ENCODE data around the gene ATXN7.

Gene ATXN7

GRCh38 chr3:63880653-63881052 is 17.0 kb downstream of the ATXN7 start:
- H3K4me2 ChIP-seq (ENCODE audit: low read length) = no peak overlapping the region
- no CpG with 5 or more reads among the region's 5 CpGs for WGBS (ENCODE audit: extremely low coverage, insufficient coverage, low lambda C conversion rate)
- peaks cover 15% of the 10 kb centered on the region for H3K79me2 ChIP-seq (ENCODE audit: control insufficient read depth, insufficient read depth, low read length)
- H4K8ac ChIP-seq (ENCODE audit: low read depth, low read length) = no peak overlapping the region
- no peak overlapping the region for H3K23ac ChIP-seq (ENCODE audit: low read length)
- no peak overlapping the region for H3K56ac ChIP-seq (ENCODE audit: low read length)
- no peak overlapping the region for H3K18ac ChIP-seq (ENCODE audit: low read length)
- H3K27ac ChIP-seq (ENCODE audit: low read depth, low read length) = no peak overlapping the region
- H3K9ac ChIP-seq (ENCODE audit: low read length) = no peak overlapping the region
- H2AK5ac ChIP-seq (ENCODE audit: low read length) = no peak overlapping the region
- no peak overlapping the region for H2BK15ac ChIP-seq (replicated peaks; ENCODE audit: low read depth)
- H3K36me3 ChIP-seq (ENCODE audit: control insufficient read depth, insufficient read depth, low read length) = no peaks in the 10 kb centered on the region
- no peak overlapping the region for H4K5ac ChIP-seq (ENCODE audit: low read length)
- peaks cover 16% of the 10 kb centered on the region for H3K79me1 ChIP-seq (ENCODE audit: low read length)
- H3K4me1 ChIP-seq (ENCODE audit: control insufficient read depth, low read depth, low read length) = peaks cover 9% of the 10 kb centered on the region
- H2BK5ac ChIP-seq (ENCODE audit: low read length) = no peak overlapping the region
- no peak for DNase-seq
- H3K4me3 ChIP-seq (ENCODE audit: low read length) = no peak overlapping the region
- H2BK120ac ChIP-seq (ENCODE audit: low read depth, low read length) = no peak overlapping the region
- no peaks in the 10 kb centered on the region for H3K27me3 ChIP-seq (ENCODE audit: insufficient read depth, low read length, poor library complexity)
- no peak overlapping the region for H3K4ac ChIP-seq (ENCODE audit: low read depth, low read length)

GRCh38 chr3:63886858-63887257 is 23.2 kb downstream of the ATXN7 start:
- no peak overlapping the region for H3K4me3 ChIP-seq (ENCODE audit: low read length)
- H3K4me1 ChIP-seq (ENCODE audit: control insufficient read depth, low read depth, low read length) = no peaks in the 10 kb centered on the region
- no peak overlapping the region for H3K4ac ChIP-seq (ENCODE audit: low read depth, low read length)
- no peak overlapping the region for H3K9ac ChIP-seq (ENCODE audit: low read length)
- peaks cover 9% of the 10 kb centered on the region for H3K79me2 ChIP-seq (ENCODE audit: control insufficient read depth, insufficient read depth, low read length)
- H3K36me3 ChIP-seq (ENCODE audit: control insufficient read depth, insufficient read depth, low read length) = no peaks in the 10 kb centered on the region
- H3K18ac ChIP-seq (ENCODE audit: low read length) = no peak overlapping the region
- no peak overlapping the region for H3K56ac ChIP-seq (ENCODE audit: low read length)
- no peak overlapping the region for H2BK5ac ChIP-seq (ENCODE audit: low read length)
- H2BK15ac ChIP-seq (replicated peaks; ENCODE audit: low read depth) = no peak overlapping the region
- WGBS (ENCODE audit: extremely low coverage, insufficient coverage, low lambda C conversion rate) = no CpG with 5 or more reads among the region's 3 CpGs
- no peak overlapping the region for H3K27ac ChIP-seq (ENCODE audit: low read depth, low read length)
- H3K23ac ChIP-seq (ENCODE audit: low read length) = no peak overlapping the region
- DNase-seq = no peak
- H4K5ac ChIP-seq (ENCODE audit: low read length) = no peak overlapping the region
- no peak overlapping the region for H4K8ac ChIP-seq (ENCODE audit: low read depth, low read length)
- peaks cover 11% of the 10 kb centered on the region for H3K79me1 ChIP-seq (ENCODE audit: low read length)
- no peak overlapping the region for H2BK120ac ChIP-seq (ENCODE audit: low read depth, low read length)
- no peak overlapping the region for H3K4me2 ChIP-seq (ENCODE audit: low read length)
- H3K27me3 ChIP-seq (ENCODE audit: insufficient read depth, low read length, poor library complexity) = no peaks in the 10 kb centered on the region
- H2AK5ac ChIP-seq (ENCODE audit: low read length) = no peak overlapping the region

GRCh38 chr3:63891518-63891917 is 27.9 kb downstream of the ATXN7 start:
- H2BK15ac ChIP-seq (replicated peaks; ENCODE audit: low read depth) = no peak overlapping the region
- peaks cover 1% of the 10 kb centered on the region for H3K36me3 ChIP-seq (ENCODE audit: control insufficient read depth, insufficient read depth, low read length)
- H3K9ac ChIP-seq (ENCODE audit: low read length) = no peak overlapping the region
- no peak overlapping the region for H3K4me2 ChIP-seq (ENCODE audit: low read length)
- H3K4ac ChIP-seq (ENCODE audit: low read depth, low read length) = no peak overlapping the region
- H3K79me1 ChIP-seq (ENCODE audit: low read length) = peaks cover 11% of the 10 kb centered on the region
- no peak overlapping the region for H3K18ac ChIP-seq (ENCODE audit: low read length)
- no peak overlapping the region for H2AK5ac ChIP-seq (ENCODE audit: low read length)
- H3K4me1 ChIP-seq (ENCODE audit: control insufficient read depth, low read depth, low read length) = peaks cover 3% of the 10 kb centered on the region
- no peak overlapping the region for H4K8ac ChIP-seq (ENCODE audit: low read depth, low read length)
- H2BK5ac ChIP-seq (ENCODE audit: low read length) = no peak overlapping the region
- no peak for DNase-seq
- H3K23ac ChIP-seq (ENCODE audit: low read length) = no peak overlapping the region
- WGBS (ENCODE audit: extremely low coverage, insufficient coverage, low lambda C conversion rate) = no CpG with 5 or more reads among the region's 5 CpGs
- H3K27ac ChIP-seq (ENCODE audit: low read depth, low read length) = no peak overlapping the region
- H3K4me3 ChIP-seq (ENCODE audit: low read length) = no peak overlapping the region
- H3K79me2 ChIP-seq (ENCODE audit: control insufficient read depth, insufficient read depth, low read length) = peaks cover 10% of the 10 kb centered on the region
- no peak overlapping the region for H3K56ac ChIP-seq (ENCODE audit: low read length)
- H2BK120ac ChIP-seq (ENCODE audit: low read depth, low read length) = no peak overlapping the region
- H3K27me3 ChIP-seq (ENCODE audit: insufficient read depth, low read length, poor library complexity) = no peaks in the 10 kb centered on the region
- no peak overlapping the region for H4K5ac ChIP-seq (ENCODE audit: low read length)

- H3K27ac ChIP-seq (ENCODE audit: low read depth, low read length) = no peak overlapping the region
- no peak overlapping the region for H3K23ac ChIP-seq (ENCODE audit: low read length)
- peaks cover 6% of the 10 kb centered on the region for H3K79me1 ChIP-seq (ENCODE audit: low read length)
- H3K4me3 ChIP-seq (ENCODE audit: low read length) = no peak overlapping the region
- no peak overlapping the region for H2BK120ac ChIP-seq (ENCODE audit: low read depth, low read length)
- no peak overlapping the region for H3K9ac ChIP-seq (ENCODE audit: low read length)
- H3K4me2 ChIP-seq (ENCODE audit: low read length) = no peak overlapping the region
- H3K56ac ChIP-seq (ENCODE audit: low read length) = no peak overlapping the region
- H3K79me2 ChIP-seq (ENCODE audit: control insufficient read depth, insufficient read depth, low read length) = peaks cover 6% of the 10 kb centered on the region
- no peak overlapping the region for H2BK15ac ChIP-seq (replicated peaks; ENCODE audit: low read depth)
- H3K4ac ChIP-seq (ENCODE audit: low read depth, low read length) = no peak overlapping the region
- no peak for DNase-seq
- H4K8ac ChIP-seq (ENCODE audit: low read depth, low read length) = no peak overlapping the region
- peaks cover 1% of the 10 kb centered on the region for H3K36me3 ChIP-seq (ENCODE audit: control insufficient read depth, insufficient read depth, low read length)
- WGBS (ENCODE audit: extremely low coverage, insufficient coverage, low lambda C conversion rate) = no CpG with 5 or more reads among the region's 1 CpG
- no peak overlapping the region for H2AK5ac ChIP-seq (ENCODE audit: low read length)
- H3K27me3 ChIP-seq (ENCODE audit: insufficient read depth, low read length, poor library complexity) = no peaks in the 10 kb centered on the region
- no peak overlapping the region for H2BK5ac ChIP-seq (ENCODE audit: low read length)
- no peak overlapping the region for H3K18ac ChIP-seq (ENCODE audit: low read length)
- peaks cover 3% of the 10 kb centered on the region for H3K4me1 ChIP-seq (ENCODE audit: control insufficient read depth, low read depth, low read length)
- no peak overlapping the region for H4K5ac ChIP-seq (ENCODE audit: low read length)
Observed at GRCh38 chr3:63892773-63893352, 29.2 kb downstream of the ATXN7 start.

GRCh38 chr3:63895422-63896189 is 31.9 kb downstream of the ATXN7 start:
- Histone ChIP-seq H3K4me1 (ENCODE audit: control insufficient read depth, low read depth, low read length) (peaks cover 3% of the 10 kb centered on the region), H3K79me2 (ENCODE audit: control insufficient read depth, insufficient read depth, low read length) (peaks cover 4% of the 10 kb centered on the region), H3K56ac (ENCODE audit: low read length) (no peak overlapping the region), H2AK5ac (ENCODE audit: low read length) (no peak overlapping the region), H3K23ac (ENCODE audit: low read length) (no peak overlapping the region), H2BK120ac (ENCODE audit: low read depth, low read length) (no peak overlapping the region), H3K27ac (ENCODE audit: low read depth, low read length) (no peak overlapping the region), H3K4me3 (ENCODE audit: low read length) (no peak overlapping the region), H3K79me1 (ENCODE audit: low read length) (peaks cover 6% of the 10 kb centered on the region), H2BK5ac (ENCODE audit: low read length) (no peak overlapping the region), H4K8ac (ENCODE audit: low read depth, low read length) (no peak overlapping the region), H3K9ac (ENCODE audit: low read length) (no peak overlapping the region), H2BK15ac (replicated peaks; ENCODE audit: low read depth) (no peak overlapping the region), H3K27me3 (ENCODE audit: insufficient read depth, low read length, poor library complexity) (no peaks in the 10 kb centered on the region), H3K4ac (ENCODE audit: low read depth, low read length) (no peak overlapping the region), H4K5ac (ENCODE audit: low read length) (no peak overlapping the region), H3K18ac (ENCODE audit: low read length) (no peak overlapping the region), H3K36me3 (ENCODE audit: control insufficient read depth, insufficient read depth, low read length) (peaks cover 1% of the 10 kb centered on the region), H3K4me2 (ENCODE audit: low read length) (no peak overlapping the region)
- DNase-seq = no peak
- WGBS (ENCODE audit: extremely low coverage, insufficient coverage, low lambda C conversion rate) = no CpG with 5 or more reads among the region's 5 CpGs

Data from mesendoderm (in vitro differentiated cells).